ENCODE measurements around the gene SLC27A6. TPM values are rescaled to one million over a fixed set of nuclear protein-coding genes. Genes with fewer than 3 reads are reported as not detected.

SLC27A6 gene
- total RNA-seq, 1 experiment from 2014 or later: not detected

- Histone ChIP-seq H3K4me3 (ENCODE audit: low read depth, low read length, poor library complexity, severe bottlenecking) (no peak overlapping the region), H3K4me1 (ENCODE audit: insufficient read depth, low read length, poor library complexity, severe bottlenecking) (no peaks in the 10 kb centered on the region), H3K27me3 (replicated peaks; ENCODE audit: insufficient read depth, low read depth, low read length, poor library complexity) (peaks cover 15% of the 10 kb centered on the region), H3K36me3 (ENCODE audit: insufficient read depth, low read length, poor library complexity, severe bottlenecking) (no peaks in the 10 kb centered on the region), H3K9me3 (ENCODE audit: low read depth, low read length, poor library complexity, severe bottlenecking) (no peaks in the 10 kb centered on the region), H3K27ac (ENCODE audit: low read depth, low read length, poor library complexity, severe bottlenecking) (no peak overlapping the region)
- ChIA-PET POLR2A (ENCODE audit: low non-redundant PET) (no interaction called here), CTCF (no interaction called here)
- intact Hi-C loops (cut with micrococcal nuclease; ENCODE audit: unreplicated experiment): no loop called here
- no peak for TF ChIP-seq EZH2 (IDR thresholded peaks at IDR 0.05; ENCODE audit: borderline replicate concordance, low read depth, low read length, poor library complexity, severe bottlenecking)
- TF ChIP-seq, protein P1, sequence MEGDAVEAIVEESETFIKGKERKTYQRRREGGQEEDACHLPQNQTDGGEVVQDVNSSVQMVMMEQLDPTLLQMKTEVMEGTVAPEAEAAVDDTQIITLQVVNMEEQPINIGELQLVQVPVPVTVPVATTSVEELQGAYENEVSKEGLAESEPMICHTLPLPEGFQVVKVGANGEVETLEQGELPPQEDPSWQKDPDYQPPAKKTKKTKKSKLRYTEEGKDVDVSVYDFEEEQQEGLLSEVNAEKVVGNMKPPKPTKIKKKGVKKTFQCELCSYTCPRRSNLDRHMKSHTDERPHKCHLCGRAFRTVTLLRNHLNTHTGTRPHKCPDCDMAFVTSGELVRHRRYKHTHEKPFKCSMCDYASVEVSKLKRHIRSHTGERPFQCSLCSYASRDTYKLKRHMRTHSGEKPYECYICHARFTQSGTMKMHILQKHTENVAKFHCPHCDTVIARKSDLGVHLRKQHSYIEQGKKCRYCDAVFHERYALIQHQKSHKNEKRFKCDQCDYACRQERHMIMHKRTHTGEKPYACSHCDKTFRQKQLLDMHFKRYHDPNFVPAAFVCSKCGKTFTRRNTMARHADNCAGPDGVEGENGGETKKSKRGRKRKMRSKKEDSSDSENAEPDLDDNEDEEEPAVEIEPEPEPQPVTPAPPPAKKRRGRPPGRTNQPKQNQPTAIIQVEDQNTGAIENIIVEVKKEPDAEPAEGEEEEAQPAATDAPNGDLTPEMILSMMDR (conservative IDR thresholded peaks at IDR 0.05; ENCODE audit: low read depth, low read length): no peak
- BruUV-seq (replicated peaks): no TSS peak
- DNase-seq (ENCODE audit: low spot score): no peak
Measured at GRCh38 chr5:129020683-129021082, 55.4 kb downstream of the SLC27A6 start.

DNA sequence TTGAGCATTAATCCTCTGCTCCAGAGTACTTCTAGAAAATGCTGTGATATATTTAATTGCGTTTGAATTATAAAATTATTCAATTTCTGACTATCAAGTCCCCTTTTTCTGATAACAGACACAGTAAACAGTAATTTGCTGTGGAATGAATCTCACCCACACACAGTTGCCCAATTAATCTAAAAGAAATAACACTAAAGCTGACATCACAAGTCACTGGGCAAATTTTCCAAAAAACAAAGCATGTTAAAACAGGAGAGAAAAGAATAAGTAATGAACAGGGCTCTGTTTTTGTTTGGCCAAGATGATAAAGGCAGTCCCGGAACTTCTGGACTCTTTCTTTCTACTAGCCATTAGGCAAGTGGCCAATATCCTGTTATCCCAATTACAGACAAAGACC lies 56.5 kb downstream of the SLC27A6 start:
- Histone ChIP-seq H3K36me3 (ENCODE audit: insufficient read depth, low read length, poor library complexity, severe bottlenecking) (no peaks in the 10 kb centered on the region), H3K27me3 (replicated peaks; ENCODE audit: insufficient read depth, low read depth, low read length, poor library complexity) (peaks cover 15% of the 10 kb centered on the region), H3K9me3 (ENCODE audit: low read depth, low read length, poor library complexity, severe bottlenecking) (no peaks in the 10 kb centered on the region), H3K4me1 (ENCODE audit: insufficient read depth, low read length, poor library complexity, severe bottlenecking) (no peaks in the 10 kb centered on the region), H3K4me3 (ENCODE audit: low read depth, low read length, poor library complexity, severe bottlenecking) (no peak overlapping the region), H3K27ac (ENCODE audit: low read depth, low read length, poor library complexity, severe bottlenecking) (no peak overlapping the region)
- DNase-seq (ENCODE audit: low spot score): no peak
- intact Hi-C loops (cut with micrococcal nuclease; ENCODE audit: unreplicated experiment): no loop called here
- CTCF ChIA-PET: no interaction called here
- TF ChIP-seq EZH2 (IDR thresholded peaks at IDR 0.05; ENCODE audit: borderline replicate concordance, low read depth, low read length, poor library complexity, severe bottlenecking): no peak
- TF ChIP-seq, protein P1 (conservative IDR thresholded peaks at IDR 0.05; ENCODE audit: low read depth, low read length): no peak
- BruUV-seq (replicated peaks): no TSS peak
- POLR2A ChIA-PET (ENCODE audit: low non-redundant PET): no interaction called here

DNA sequence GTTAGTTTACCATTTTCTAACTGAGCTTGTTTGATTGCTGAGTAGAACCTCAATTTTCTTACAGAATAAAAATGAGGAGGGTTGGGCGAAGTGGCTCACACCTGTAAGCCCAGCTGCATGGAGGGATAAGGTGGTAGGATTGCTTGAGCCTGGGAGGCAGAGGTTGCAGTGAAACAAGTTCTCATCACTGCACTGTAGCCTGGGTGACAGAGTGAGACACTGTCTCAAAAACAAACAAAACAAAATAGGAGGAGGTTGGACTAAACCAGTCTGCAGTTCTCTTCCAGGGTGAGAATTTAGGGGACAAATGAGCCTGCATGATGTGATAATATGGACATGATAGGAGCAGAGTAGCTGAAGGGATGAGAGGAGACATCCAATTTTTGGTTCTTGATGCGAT lies 57.3 kb downstream of the SLC27A6 start:
- ChIA-PET CTCF (no interaction called here), POLR2A (ENCODE audit: low non-redundant PET) (no interaction called here)
- no peak overlapping the region for H3K27ac ChIP-seq (ENCODE audit: low read depth, low read length, poor library complexity, severe bottlenecking)
- no peaks in the 10 kb centered on the region for H3K4me1 ChIP-seq (ENCODE audit: insufficient read depth, low read length, poor library complexity, severe bottlenecking)
- intact Hi-C loops (cut with micrococcal nuclease; ENCODE audit: unreplicated experiment): no loop called here
- H3K36me3 ChIP-seq (ENCODE audit: insufficient read depth, low read length, poor library complexity, severe bottlenecking): no peaks in the 10 kb centered on the region
- no peak for DNase-seq (ENCODE audit: low spot score)
- no peaks in the 10 kb centered on the region for H3K9me3 ChIP-seq (ENCODE audit: low read depth, low read length, poor library complexity, severe bottlenecking)
- peaks cover 15% of the 10 kb centered on the region for H3K27me3 ChIP-seq (replicated peaks; ENCODE audit: insufficient read depth, low read depth, low read length, poor library complexity)
- BruUV-seq (replicated peaks): no TSS peak
- no peak for TF ChIP-seq EZH2 (IDR thresholded peaks at IDR 0.05; ENCODE audit: borderline replicate concordance, low read depth, low read length, poor library complexity, severe bottlenecking)
- TF ChIP-seq, protein P1 (conservative IDR thresholded peaks at IDR 0.05; ENCODE audit: low read depth, low read length): no peak
- H3K4me3 ChIP-seq (ENCODE audit: low read depth, low read length, poor library complexity, severe bottlenecking): no peak overlapping the region

Measured in A673 (cell line).